HG03066 (cell line): ENCODE measurements around the gene ANKRD45.
A peak's percentile ranks its signal among the peaks of the same experiment; 100 is the strongest.
"Not testable (repeated sequence)": the region's sequence is repeated elsewhere in the genome, so short reads cannot be mapped to it uniquely, and the experiment has no call there.

Experiments used
- ATAC-seq: cut with Tn5 transposase; IDR thresholded peaks from one replicate; pipeline ENCODE4 v1.9.1; 2021; ENCODE audit warnings: low read depth; ENCODE audit not compliant: unreplicated experiment

The ANKRD45 gene

GRCh38 chr1:173646656-173647055 lies 23.0 kb downstream of the ANKRD45 start:
- no peak for ATAC-seq

GRCh38 chr1:173642450-173643139 lies 27.1 kb downstream of the ANKRD45 start:
- ATAC-seq = not testable (repeated sequence)

- ATAC-seq = no peak
Observed at GRCh38 chr1:173639102-173639501, 30.5 kb downstream of the ANKRD45 start.

- no peak for ATAC-seq
Observed at GRCh38 chr1:173638043-173639021, 31.3 kb downstream of the ANKRD45 start.

- ATAC-seq = not testable (repeated sequence)
Observed at GRCh38 chr1:173637236-173638042, 32.2 kb downstream of the ANKRD45 start.

GRCh38 chr1:173635116-173635515 lies 34.5 kb downstream of the ANKRD45 start, which contains the start of gene TEX50:
TSS of gene TEX50 (plus strand) at chr1:173635338. CDS start at chr1:173635522, 184 bp downstream.
- no peak for ATAC-seq

GRCh38 chr1:173628888-173629287 lies 40.8 kb downstream of the ANKRD45 start:
- ATAC-seq = no peak

- ATAC-seq = no peak
Observed at GRCh38 chr1:173627269-173627668, 42.4 kb downstream of the ANKRD45 start.

- ATAC-seq = no peak
Observed at GRCh38 chr1:173616859-173617258, 52.8 kb downstream of the ANKRD45 start.

- not testable (repeated sequence) for ATAC-seq
Observed at GRCh38 chr1:173613086-173613485, 56.6 kb downstream of the ANKRD45 start.

- no peak for ATAC-seq
Observed at GRCh38 chr1:173608503-173609216, 61.0 kb downstream of the ANKRD45 start.

GRCh38 chr1:173603056-173603591 lies 66.5 kb downstream of the ANKRD45 start, which contains the start of gene SLC9C2:
TSS of gene SLC9C2 (minus strand) at chr1:173603072. CDS start at chr1:173601776, 1,296 bp downstream.
- ATAC-seq = no peak

GRCh38 chr1:173601588-173601987 lies 68.1 kb downstream of the ANKRD45 start:
- peak; percentile 58 for ATAC-seq

- no peak for ATAC-seq
Observed at GRCh38 chr1:173596097-173596825, 73.4 kb downstream of the ANKRD45 start.

GRCh38 chr1:173591138-173591537 lies 78.5 kb downstream of the ANKRD45 start:
- ATAC-seq = not testable (repeated sequence)

GRCh38 chr1:173590557-173590956 lies 79.1 kb downstream of the ANKRD45 start:
- no peak for ATAC-seq

- ATAC-seq = no peak
Observed at GRCh38 chr1:173581383-173582079, 88.1 kb downstream of the ANKRD45 start.

GRCh38 chr1:173580658-173581057 lies 89.0 kb downstream of the ANKRD45 start:
- no peak for ATAC-seq
